HepG2 (cell line): ENCODE measurements around the gene TLCD1. TPM values are rescaled to one million over a fixed set of nuclear protein-coding genes. Genes with fewer than 3 reads are reported as not detected.

ENCODE experiments used
- CAMTA2 ChIP-seq: sonication (generic); formaldehyde crosslinking; IDR thresholded peaks from 2 replicates; pipeline ENCODE4 v1.4.0; 2020; ENCODE audit warnings: mild to moderate bottlenecking, missing genetic modification reagents, borderline replicate concordance
- CHD2 ChIP-seq: IDR thresholded peaks from 2 replicates; pipeline ENCODE4 v1.6.1; 2011; ENCODE audit warnings: low read depth, low read length, improper control_type of control experiment
- ELF1 ChIP-seq: sonication (generic); formaldehyde crosslinking; IDR thresholded peaks from 2 replicates; pipeline ENCODE4 v1.4.0; 2020; ENCODE audit warnings: missing genetic modification reagents
- ELF3 ChIP-seq: IDR thresholded peaks from 2 replicates; pipeline ENCODE4 v1.6.1; 2016; ENCODE audit warnings: missing genetic modification reagents, missing compliant biosample characterization
- FOXM1 ChIP-seq: sonication (generic); formaldehyde crosslinking; IDR thresholded peaks from 2 replicates; pipeline ENCODE4 v1.5.0; 2020; ENCODE audit warnings: missing genetic modification reagents
- KLF9 ChIP-seq: IDR thresholded peaks from 2 replicates; pipeline ENCODE4 v1.6.1; 2016; ENCODE audit warnings: low read depth
- MAFG ChIP-seq: sonication (generic); formaldehyde crosslinking; IDR thresholded peaks from 2 replicates; pipeline ENCODE4 v1.5.1; 2020; ENCODE audit warnings: mild to moderate bottlenecking, missing genetic modification reagents
- MATR3 ChIP-seq: sonication (generic); formaldehyde crosslinking; IDR thresholded peaks from 2 replicates; pipeline ENCODE4 v1.4.0; 2020; ENCODE audit warnings: missing genetic modification reagents
- MTF1 ChIP-seq: sonication (generic); formaldehyde crosslinking; IDR thresholded peaks from 2 replicates; pipeline ENCODE4 v1.5.0; 2020; ENCODE audit warnings: missing genetic modification reagents
- PCBP1 ChIP-seq: fragments of 200-400 bp; formaldehyde crosslinking; IDR thresholded peaks from 2 replicates; pipeline ENCODE4 v1.6.1; 2017; ENCODE audit warnings: mild to moderate bottlenecking, low read depth, low read length, borderline replicate concordance
- POGZ ChIP-seq: sonication (generic); formaldehyde crosslinking; IDR thresholded peaks from 2 replicates; pipeline ENCODE4 v1.4.0; 2020; ENCODE audit warnings: mild to moderate bottlenecking, missing genetic modification reagents
- SATB2 ChIP-seq: sonication (generic); formaldehyde crosslinking; IDR thresholded peaks from 2 replicates; pipeline ENCODE4 v1.5.0; 2020; ENCODE audit warnings: missing genetic modification reagents
- SIN3B ChIP-seq: fragments of 150-350 bp; IDR thresholded peaks from 2 replicates; pipeline ENCODE4 v1.6.1; 2014; ENCODE audit warnings: low read length
- YEATS4 ChIP-seq: sonication (generic); formaldehyde crosslinking; IDR thresholded peaks from 2 replicates; pipeline ENCODE4 v1.4.0; 2020; ENCODE audit warnings: missing genetic modification reagents, borderline replicate concordance
- ZBTB20 ChIP-seq: sonication (generic); formaldehyde crosslinking; IDR thresholded peaks from 2 replicates; pipeline ENCODE4 v1.8.1; 2023; ENCODE audit warnings: missing genetic modification reagents, low read depth, mild to moderate bottlenecking, borderline replicate concordance
- ZNF547 ChIP-seq: sonication (generic); formaldehyde crosslinking; IDR thresholded peaks from 2 replicates; pipeline ENCODE4 v1.5.1; 2020; ENCODE audit warnings: mild to moderate bottlenecking, missing genetic modification reagents
- ZNF567 ChIP-seq: sonication (generic); formaldehyde crosslinking; IDR thresholded peaks from 2 replicates; pipeline ENCODE4 v1.8.1; 2023; ENCODE audit warnings: mild to moderate bottlenecking, missing genetic modification reagents, borderline replicate concordance
- ZNF770 ChIP-seq: sonication (generic); formaldehyde crosslinking; IDR thresholded peaks from 2 replicates; pipeline ENCODE4 v1.5.0; 2020; ENCODE audit warnings: mild to moderate bottlenecking, missing genetic modification reagents
- ZNF772 ChIP-seq: sonication (generic); formaldehyde crosslinking; IDR thresholded peaks from 2 replicates; pipeline ENCODE4 v1.5.0; 2020; ENCODE audit warnings: mild to moderate bottlenecking, missing genetic modification reagents
- polyA plus RNA-seq, 8 experiments: library from polyadenylated mRNA; depleted of rRNA in 3 of 8; stranded (reverse) in 7 of 8; unstranded in 1 of 8; fragments of >200 nt; fragmentation: Illumina TruSeq in 4 of 8; extraction: Trizol in 4 of 8; gene quantifications; 2 replicates each; pipeline versions ENCODE4 v1.2.1 to v1.2.3, GENCODE V29; 2011 to 2016; ENCODE audit warnings: low read depth in 4 of 8, missing spikeins in 1 of 8, mixed read lengths in 1 of 8; ENCODE audit not compliant: insufficient read depth in 1 of 8
- total RNA-seq, 5 experiments: library from RNA; depleted of rRNA; stranded (reverse); fragments of >200 nt; fragmentation: Illumina TruSeq; extraction: Trizol; gene quantifications; 2 replicates each; pipeline ENCODE4 v1.2.3, GENCODE V29; 2016; ENCODE audit warnings: low read depth in 1 of 5
- TF ChIP-seq, protein P1 (sequence below): sonication (generic); formaldehyde crosslinking; IDR thresholded peaks from 2 replicates; pipeline ENCODE4 v1.4.0; 2020; ENCODE audit warnings: missing genetic modification reagents
- TF ChIP-seq, protein P2 (sequence below): sonication (generic); formaldehyde crosslinking; IDR thresholded peaks from 2 replicates; pipeline ENCODE4 v1.9.0; 2021; ENCODE audit warnings: missing genetic modification reagents, mild to moderate bottlenecking, borderline replicate concordance
- TF ChIP-seq, protein P3 (sequence below): sonication (generic); formaldehyde crosslinking; IDR thresholded peaks from 2 replicates; pipeline ENCODE4 v1.4.0; 2020; ENCODE audit warnings: missing genetic modification reagents, borderline replicate concordance

TLCD1 gene
- total and polyA plus RNA-seq, 2 of the 13 experiments (the other 11 are each of a cell fraction or from before 2014, with no cell fraction given) = 14.9 to 19.6 TPM

- TF ChIP-seq, protein P1, sequence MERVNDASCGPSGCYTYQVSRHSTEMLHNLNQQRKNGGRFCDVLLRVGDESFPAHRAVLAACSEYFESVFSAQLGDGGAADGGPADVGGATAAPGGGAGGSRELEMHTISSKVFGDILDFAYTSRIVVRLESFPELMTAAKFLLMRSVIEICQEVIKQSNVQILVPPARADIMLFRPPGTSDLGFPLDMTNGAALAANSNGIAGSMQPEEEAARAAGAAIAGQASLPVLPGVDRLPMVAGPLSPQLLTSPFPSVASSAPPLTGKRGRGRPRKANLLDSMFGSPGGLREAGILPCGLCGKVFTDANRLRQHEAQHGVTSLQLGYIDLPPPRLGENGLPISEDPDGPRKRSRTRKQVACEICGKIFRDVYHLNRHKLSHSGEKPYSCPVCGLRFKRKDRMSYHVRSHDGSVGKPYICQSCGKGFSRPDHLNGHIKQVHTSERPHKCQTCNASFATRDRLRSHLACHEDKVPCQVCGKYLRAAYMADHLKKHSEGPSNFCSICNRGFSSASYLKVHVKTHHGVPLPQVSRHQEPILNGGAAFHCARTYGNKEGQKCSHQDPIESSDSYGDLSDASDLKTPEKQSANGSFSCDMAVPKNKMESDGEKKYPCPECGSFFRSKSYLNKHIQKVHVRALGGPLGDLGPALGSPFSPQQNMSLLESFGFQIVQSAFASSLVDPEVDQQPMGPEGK = 0 out of 2 replicates have a peak, but pooled peaks have one; percentile 6
- TF ChIP-seq ELF3 (no peak), ZNF567 (no peak), ZNF770 (CRISPR knock-in tag) (no peak), FOXM1 (no peak), ZNF547 (CRISPR knock-in tag) (peak; percentile 6; the same call in 1 of the 2 replicates), YEATS4 (CRISPR knock-in tag) (no peak), POGZ (CRISPR knock-in tag) (no peak), MATR3 (CRISPR knock-in tag) (no peak), CHD2 (peak; percentile 86), ELF1 (CRISPR knock-in tag) (no peak), ZNF772 (peak; percentile 1; the same call in 1 of the 2 replicates), SATB2 (CRISPR knock-in tag) (no peak), PCBP1 (no peak), KLF9 (CRISPR knock-in tag) (no peak), SIN3B (no peak), MTF1 (CRISPR knock-in tag) (no peak), ZBTB20 (peak; percentile 22; the same call in 1 of the 2 replicates), MAFG (CRISPR knock-in tag) (no peak), CAMTA2 (no peak)
- TF ChIP-seq, protein P2, sequence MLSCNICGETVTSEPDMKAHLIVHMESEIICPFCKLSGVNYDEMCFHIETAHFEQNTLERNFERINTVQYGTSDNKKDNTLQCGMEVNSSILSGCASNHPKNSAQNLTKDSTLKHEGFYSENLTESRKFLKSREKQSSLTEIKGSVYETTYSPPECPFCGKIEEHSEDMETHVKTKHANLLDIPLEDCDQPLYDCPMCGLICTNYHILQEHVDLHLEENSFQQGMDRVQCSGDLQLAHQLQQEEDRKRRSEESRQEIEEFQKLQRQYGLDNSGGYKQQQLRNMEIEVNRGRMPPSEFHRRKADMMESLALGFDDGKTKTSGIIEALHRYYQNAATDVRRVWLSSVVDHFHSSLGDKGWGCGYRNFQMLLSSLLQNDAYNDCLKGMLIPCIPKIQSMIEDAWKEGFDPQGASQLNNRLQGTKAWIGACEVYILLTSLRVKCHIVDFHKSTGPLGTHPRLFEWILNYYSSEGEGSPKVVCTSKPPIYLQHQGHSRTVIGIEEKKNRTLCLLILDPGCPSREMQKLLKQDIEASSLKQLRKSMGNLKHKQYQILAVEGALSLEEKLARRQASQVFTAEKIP (CRISPR knock-in tag) = no peak
- TF ChIP-seq, protein P3, sequence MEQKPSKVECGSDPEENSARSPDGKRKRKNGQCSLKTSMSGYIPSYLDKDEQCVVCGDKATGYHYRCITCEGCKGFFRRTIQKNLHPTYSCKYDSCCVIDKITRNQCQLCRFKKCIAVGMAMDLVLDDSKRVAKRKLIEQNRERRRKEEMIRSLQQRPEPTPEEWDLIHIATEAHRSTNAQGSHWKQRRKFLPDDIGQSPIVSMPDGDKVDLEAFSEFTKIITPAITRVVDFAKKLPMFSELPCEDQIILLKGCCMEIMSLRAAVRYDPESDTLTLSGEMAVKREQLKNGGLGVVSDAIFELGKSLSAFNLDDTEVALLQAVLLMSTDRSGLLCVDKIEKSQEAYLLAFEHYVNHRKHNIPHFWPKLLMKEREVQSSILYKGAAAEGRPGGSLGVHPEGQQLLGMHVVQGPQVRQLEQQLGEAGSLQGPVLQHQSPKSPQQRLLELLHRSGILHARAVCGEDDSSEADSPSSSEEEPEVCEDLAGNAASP = no peak
Observed at GRCh38 chr17:28726226-28726626, at the start of gene TLCD1 (continued).
